GM18502 (cell line): Measurements from ENCODE around the gene DAB2IP.
A peak's percentile ranks its signal among the peaks of the same experiment; 100 is the strongest.

Source experiments
- ATAC-seq: cut with Tn5 transposase; IDR thresholded peaks from one replicate; pipeline ENCODE4 v1.9.1; 2021; ENCODE audit warnings: mild to moderate bottlenecking; ENCODE audit not compliant: unreplicated experiment, poor library complexity

DAB2IP gene

DNA sequence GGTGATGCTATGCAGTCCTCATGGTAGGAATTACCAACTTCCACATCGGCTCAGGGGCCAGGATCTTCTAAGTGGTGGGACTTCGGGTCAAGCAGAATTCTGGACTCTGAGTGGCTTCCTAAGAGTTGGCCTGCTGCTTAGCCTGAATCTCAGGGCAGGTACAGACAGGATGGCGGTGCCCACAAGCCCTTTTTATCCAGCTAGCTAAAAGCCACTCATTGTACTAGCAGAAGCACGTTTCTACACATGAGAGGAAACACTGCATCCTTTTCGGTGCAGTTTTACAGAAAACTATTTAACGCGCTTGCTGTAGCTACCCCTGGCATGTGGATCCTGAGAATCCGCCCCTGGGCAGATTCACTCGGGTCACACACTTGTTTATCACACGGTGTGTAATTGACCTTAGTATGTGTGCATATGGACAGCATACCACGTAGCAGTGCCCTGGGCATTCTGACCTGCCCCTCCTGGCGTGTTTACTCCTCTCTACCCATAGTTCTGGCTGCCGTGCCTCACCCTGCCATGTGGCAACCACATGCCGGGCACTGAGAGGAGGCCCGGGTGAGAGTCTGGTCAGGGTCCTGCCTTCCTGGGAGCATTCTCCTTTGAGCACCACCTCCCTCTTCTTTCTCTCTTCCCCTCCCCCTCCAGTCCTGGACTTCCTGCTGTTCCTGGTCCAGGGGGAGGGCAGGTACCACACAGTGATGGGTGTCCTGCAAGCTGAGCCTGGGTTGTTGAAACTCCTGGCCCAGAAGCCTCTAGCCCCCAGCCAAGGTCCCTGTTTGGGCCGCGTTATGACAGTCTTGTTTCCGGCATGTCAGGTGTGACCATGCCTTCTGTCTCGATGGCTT is 65.9 kb downstream of the DAB2IP start:
- no peak for ATAC-seq

DNA sequence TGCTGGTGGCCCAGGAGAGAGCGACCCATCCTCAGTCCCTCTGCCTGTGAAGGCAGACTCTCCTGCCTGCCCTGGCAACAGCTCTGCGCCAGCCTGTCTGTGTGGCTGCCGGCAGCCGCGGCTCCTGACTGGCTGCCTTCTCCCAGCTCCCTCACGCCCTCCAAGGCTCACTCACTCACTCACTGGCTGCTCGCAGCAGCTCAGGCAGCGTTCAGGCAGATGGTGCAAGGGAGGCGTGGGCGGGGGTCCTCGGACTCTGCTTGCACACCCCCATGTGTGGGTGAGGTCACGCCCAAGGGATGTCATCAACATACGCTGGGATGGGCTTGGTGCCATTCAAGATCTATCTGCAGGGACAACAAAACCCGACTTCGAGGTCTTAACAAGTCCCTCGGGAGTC is 66.7 kb downstream of the DAB2IP start:
- no peak for ATAC-seq

DNA sequence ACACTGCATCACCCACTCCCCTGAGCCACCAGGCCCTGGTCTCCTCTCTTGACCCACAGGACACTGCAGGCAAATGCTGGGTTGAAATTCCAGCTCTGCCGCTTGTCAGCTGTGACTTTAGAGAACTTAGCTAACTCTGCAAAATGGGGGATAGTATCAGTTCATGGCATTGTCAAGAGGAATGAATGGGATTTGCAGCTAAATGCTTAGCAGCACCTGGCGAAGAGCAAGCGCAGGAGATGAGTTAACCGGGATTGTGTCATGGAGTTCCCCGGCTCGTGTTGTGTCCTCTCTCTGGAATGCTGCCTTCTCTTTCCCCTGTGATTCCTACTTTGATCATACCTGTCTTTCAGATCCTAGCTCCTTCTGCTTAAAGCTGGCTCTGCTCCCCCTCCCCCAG is 67.1 kb downstream of the DAB2IP start:
- ATAC-seq: no peak

DNA sequence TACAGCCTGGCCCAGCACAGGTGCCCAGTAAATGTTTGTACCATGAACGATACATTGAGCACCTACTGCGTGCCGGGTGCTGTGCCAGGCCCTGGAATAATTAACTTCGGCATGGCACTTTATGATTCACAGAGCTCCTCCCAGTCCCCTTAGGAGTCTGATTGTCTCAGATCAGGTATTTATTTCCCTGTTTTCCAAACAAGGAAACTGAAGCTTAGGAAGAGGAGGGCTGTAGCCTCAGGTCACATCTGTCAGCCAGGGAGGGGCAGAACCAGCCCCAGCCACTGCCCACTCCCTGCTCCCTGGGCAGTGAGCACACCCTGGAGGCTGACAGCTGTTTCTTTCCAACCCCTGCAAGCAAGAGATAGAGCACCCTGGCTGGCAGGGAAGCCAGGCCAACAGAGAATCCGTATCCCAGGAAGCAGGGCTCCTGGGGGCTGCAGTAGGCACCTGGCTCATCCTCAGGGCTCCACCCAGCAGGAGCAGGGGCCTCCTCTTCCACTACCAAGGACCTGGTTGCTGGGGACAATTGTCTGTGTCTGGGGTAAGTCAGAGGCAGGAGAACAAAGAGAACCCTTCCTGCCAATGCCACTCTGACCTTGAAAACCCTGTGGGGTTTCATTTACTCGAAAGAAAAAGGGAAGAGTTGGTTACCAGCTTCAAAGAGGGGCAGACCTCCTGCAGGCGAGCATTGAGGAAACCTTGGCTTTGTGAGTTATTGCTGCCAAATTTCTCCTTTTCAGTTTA is 69.0 kb downstream of the DAB2IP start:
- ATAC-seq: no peak

DNA sequence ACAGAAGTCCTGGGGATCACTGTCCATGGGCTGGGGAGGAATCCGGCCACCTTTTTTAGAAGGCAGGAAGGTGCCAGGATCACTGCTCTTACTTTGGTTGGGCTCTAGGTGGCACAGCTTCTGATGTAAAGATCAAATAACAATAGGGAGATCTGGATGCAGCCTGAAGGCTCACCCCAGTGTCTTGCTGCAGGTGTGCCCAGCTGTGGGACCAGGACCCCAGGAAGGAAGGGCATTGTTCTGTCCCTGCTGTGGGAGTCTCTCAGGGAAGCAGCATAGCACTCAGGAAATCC is 69.6 kb downstream of the DAB2IP start:
- no peak for ATAC-seq

DNA sequence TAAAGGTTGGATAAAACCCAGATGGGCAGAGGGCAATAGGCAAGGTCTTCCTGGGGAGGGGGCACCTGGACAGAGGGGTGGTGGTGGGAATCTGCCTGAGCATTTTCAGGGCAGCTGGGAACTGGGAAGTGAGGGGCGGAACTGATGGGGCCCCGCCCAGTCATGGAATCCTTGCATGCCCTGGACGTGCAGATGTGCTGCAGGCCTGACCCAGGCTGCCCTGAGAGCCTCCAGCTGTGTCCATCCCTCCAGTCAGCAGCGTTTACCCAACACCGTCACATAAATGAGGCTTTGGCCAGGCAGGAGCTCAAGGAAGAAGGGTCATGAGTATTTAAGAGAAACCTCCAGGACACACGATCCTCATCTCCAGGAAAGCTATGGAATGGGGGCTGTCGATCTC is 70.3 kb downstream of the DAB2IP start:
- ATAC-seq: no peak

DNA sequence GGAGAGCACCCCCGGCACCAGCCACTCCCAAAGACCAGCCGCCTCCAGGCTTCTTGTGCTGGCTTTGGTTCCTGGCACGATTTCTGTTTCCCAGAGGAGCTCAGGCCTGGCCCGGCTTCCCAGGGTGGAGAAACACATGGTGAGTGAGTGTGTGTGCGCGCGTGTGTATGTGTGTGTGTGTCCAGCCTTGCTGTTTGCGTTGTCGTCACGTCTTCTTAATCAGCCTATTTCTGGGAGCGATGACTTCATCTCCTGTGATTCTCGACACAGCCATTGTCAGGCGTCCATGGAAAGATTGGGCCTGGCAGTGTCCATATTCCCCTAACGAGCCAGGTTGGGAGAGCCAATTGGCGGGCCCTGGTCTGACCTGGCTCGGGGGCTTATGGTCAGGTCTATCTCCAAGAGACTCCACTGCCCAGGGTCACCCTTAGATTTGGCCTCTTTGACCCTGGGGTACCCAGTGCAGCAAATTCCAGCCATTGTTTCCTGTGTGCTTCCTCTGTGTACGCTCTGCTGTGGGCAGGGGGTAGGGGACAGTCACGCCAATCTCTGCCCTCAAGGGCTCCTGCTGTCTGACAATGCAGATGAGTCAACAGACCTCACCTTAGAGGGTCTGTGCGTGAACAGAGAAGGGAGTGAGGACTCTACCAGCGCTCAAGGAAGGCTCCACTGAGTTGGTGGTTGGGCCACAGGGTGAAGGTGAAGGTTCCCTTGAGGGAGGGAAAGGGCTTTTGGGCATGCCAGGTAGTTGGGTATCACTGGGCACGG is 73.8 kb downstream of the DAB2IP start:
- no peak for ATAC-seq

DNA sequence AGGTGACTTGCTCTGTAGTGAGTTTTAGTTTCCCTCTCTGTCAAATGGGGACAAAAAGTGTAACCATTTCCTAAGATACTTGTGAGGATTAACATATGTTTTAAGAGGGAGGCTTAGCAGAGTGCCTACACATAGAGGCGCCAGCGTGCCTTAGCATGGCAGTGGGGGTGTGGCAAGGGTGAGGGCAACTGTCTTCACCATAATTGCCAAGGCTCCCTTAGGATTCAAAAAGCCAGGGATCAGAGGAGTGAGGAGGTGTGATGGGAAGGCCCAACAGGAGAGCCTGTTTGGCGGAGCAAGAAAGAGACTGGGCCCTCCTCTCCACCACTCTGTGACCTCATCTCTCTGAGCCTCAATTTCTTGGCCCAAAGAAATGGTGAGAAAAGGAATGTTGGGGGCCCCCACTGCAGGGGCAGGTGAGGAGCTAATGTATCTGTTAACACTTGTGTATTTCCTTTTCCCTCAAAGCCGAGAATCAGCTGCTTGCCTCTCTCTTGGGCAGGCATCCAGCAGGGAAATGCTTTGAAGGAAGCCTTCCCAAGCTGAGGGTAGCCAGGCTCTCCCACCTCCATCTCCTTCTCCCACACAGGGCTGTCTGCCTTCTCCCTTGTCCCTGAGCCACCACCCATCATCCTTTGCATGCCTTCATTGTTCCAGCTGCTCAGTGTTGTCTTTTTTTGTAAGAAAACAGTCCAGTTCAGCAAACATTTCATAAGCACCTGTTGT is 76.0 kb downstream of the DAB2IP start:
- ATAC-seq: no peak

DNA sequence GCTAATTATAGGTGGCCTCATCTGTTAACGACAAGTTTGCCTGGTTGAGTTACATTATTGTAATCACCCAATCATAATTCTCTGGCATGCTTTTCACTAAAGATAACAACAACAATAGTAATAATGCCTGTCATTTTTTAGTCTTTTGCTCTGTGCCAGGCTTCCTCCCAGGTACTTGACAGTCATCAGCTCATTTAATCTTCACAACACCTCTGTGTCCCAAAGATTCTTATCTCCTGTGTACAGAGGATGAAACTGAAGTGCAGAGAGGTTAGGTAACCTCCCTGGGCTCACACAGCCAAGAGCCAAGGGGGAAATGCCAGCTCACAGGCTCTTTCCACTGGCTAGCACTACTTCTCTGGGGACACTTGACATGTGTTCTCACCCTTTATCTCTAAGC is 77.5 kb downstream of the DAB2IP start:
- ATAC-seq: no peak

DNA sequence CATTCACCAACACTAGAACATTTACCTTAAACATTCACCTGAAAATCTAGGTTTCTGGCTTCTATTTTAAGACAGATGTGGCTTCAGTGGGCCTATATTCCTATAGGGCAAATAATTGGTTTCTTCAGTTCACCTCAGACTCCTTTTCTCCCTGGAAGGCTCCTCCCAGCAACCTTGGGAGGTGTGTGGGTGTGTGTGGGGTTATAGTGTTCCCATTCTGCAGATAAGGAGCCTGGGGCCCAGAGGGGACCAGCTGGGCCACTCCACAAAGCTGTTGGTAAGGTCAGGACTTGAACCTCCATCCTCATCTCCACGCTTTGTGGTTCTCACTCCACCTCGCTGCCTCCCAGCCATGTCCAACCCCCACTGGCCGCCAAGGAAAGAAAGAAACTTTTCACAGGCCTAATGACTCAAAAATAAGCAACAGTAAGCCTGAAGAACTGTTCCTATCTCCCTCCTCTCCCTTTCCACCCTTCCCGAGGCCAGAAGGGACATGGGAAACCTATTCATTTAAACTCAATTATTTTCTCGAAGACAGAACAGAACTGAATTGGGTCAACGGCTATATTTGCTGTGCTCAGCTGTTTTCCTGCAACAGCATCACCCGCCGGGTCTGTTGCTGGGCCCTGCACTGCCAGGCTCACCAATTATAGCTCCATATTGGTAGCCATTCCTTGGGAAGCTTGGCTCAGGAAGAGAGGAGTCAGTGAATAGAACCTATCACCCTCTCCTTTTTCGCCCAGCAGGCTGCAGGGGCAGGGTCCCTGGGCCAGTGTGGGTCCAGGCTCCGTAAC is 78.5 kb downstream of the DAB2IP start:
- ATAC-seq: no peak

DNA sequence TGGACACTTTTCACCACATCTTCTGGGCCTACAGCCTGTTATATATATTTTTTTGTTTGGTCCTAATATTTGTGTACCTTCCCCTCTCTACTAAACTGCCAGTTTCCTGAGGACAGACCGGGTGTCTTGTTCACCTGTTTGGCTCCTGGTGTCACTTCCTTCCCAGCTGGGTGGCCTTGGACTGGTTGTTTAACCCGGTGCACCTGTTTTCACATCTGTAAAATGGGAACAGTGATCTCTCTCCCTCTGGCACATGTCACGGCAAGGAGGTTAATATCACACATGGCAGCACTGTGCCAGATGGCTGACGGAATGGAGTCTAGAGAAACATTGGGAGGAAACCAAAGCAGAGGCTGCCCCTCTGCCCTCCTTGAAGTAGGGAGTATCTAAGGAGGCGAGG is 79.7 kb downstream of the DAB2IP start:
- no peak for ATAC-seq

DNA sequence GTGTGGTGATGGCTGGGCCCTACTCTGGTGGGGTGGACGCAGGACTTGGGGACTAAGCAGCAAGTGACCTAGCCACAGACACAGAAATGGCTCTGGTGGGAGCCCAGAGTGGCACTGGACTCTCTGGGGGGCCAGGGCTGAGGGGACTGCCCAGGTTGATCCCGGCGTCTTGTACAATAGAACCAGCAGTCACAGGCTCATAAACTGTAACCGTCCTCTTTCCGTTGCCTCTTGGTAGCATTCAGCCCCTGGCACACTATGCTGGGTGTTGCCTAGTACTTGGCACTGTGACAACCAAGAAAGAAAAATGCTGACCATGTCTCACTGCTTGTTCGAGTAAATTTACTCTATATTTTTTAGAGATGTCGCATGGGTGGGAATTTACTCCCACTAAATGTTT is 80.5 kb downstream of the DAB2IP start:
- ATAC-seq: no peak

DNA sequence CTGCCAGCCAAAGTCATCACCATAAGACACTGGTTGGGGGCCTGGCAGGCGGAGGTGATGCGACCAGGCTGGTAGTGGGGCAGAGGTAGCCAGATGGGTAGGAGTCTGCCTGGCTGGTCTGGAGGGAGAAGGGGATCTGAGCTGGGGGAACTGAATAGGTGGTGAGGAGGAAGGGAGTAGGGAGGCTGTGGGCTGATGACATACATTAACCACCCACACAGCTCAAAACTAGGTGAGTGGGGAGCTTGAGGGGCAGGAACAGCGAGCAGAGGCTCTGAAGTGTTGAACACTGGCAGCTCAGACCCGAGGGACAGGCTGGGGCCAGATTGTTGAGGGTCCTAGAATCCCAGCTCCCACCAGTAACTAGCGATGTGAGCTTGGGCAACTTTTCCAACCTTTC is 81.0 kb downstream of the DAB2IP start:
- no peak for ATAC-seq

DNA sequence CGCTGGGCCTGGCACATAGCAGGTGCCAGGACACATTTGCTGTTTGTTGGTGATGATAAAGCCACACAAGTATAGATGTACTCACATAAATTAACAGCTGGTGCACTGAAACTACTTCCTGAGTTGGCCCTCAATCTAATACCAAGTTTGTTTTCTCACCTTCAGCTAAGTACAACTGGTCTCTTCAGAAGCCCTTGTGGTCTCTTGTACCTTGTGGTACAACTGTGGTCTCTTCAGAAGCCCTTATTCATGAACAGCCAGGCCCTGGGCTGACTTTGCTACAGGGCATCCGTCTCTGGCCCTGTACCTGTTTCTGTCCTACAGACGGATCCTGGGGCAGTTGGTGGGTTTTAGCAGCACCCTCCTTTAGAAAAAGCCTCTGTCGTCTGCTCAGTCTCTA is 81.5 kb downstream of the DAB2IP start:
- ATAC-seq: no peak

DNA sequence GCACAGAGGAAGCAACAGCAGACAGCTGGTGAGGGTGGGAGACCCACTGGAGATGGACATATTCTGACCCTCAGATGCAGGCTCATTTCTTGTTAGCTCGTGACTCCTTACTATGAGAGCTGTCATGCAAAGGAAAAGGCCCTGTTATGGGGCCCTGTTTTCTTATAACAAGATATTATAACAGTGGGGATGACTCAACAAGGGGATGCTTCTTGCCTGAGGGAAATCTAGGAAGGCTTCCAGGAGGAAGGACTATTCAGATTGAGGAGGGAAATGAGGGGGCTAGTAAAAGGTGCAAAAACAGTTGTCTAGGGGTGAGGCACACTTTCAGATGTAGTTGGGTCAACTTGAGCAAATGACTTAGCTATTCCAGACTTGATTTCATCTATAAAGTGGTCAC is 83.0 kb downstream of the DAB2IP start:
- ATAC-seq: no peak

DNA sequence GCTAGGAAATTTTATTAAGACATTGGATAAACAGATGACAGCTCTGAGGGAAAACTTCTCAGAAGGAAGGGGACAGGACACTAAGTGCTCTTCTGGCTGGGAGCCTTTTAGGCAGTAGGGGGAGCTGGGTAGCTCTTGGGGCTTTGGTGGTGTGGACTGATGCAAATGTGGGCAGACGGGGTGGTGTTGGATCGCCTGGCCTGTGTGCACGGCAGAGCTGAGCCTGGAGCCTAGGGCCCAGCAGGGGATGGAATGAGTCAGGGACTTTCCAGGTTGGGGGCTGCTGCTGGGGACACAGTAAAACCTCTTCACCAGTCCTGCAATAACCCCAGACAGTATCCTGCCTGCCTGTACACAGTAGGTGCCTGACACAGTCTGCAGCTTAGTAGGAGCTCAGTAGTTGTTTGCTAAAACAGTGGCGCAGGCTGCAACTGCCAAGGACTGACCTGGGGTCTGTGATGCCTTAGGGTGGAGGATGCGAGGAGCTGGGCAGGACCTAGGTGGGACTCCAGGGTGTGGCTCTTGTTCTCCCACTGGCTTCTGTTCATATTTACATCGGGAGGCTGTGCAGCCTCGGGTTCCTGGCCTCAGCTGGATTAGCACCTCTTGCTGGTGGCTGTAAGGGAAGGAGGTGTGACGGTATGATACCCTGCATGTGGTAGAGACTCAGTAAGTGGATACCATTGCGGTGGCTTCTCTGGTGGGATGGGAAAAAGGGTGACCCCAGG is 83.8 kb downstream of the DAB2IP start:
- peak; percentile 78 for ATAC-seq

DNA sequence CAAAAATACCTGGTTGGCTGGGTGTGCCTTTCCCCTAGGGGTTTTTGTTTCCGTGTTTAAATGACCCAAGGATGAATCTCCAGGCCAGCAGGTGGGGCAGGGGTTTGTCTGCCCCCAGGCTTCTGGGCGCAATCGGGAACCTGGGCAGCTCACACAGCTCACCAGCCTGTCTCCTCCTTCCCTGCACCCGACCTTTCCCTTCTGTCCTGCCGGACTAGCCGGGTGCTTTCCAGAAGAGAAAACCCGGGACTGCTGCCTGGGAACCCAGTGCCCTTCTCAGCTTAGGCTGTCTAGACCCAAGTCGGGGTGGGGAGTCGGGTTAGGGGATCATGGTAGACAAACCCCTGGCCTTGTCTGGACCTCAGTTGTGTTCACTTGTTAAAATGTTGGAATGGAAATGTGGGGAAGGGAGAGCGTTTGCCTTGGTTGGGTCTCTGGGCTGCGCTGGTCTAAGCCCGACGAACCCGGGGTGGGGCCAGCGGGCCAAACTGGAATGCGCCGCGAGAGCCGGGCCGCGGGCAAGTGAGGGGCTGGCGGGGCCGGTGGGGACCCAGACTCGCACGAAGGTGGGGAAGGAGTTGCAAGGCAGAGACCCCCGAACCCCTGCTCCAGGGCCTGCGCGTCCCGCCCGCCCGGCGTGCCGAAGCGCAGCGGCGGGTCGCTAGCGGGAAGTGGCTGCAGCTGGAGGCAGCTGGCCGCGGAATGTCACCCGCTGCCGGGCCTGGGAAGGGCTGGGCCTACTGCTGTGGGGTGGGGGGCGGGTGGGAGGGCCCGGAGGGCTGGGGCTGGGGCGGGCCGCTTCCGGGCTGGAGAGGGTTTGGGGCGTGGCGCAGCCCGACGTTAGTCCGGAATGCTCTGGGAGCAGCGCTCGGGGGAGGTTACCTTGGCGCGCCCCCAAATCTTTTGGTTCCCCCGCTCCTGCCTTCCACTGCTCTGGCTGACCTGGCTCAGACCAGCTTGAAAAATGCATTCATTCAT is 84.6 kb downstream of the DAB2IP start:
- no peak for ATAC-seq

DNA sequence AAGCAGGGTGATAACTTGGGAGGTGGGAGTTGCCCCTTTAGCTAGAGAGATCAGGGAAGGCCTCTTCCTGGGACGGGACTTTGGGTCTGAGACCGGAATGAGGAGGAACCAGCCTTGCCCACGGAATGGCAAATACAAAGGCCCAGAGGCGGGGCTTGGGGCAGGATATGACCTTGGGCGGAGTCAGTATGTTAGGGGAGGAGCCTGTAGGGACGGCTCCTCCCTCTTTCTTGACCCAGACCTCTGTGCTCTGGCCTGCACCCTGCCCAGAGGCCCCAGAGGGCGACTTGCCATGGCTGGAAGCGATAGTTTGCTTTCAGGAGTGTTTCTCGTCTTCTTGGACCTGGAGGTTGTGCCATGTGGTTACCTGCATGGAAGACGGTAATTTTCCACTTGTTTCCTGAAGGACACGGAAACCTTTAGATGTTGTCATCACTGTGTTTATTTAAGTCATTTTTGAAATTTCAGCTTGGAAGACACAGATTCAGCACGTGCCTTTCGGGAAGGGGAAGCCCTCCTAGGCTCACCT is 85.6 kb downstream of the DAB2IP start:
- ATAC-seq: no peak
